NCI-H2196 treated with DMSO at 0.1 percent for 48 hours (cell line): ENCODE results near the gene DAGLB.
"Not testable (repeated sequence)": the region's sequence is repeated elsewhere in the genome, so short reads cannot be mapped to it uniquely, and the experiment has no call there.

Experiments used
- DNase-seq: peaks from one replicate; lab custom pipeline; 2025; ENCODE audit not compliant: unreplicated experiment; lab: John Stamatoyannopoulos, UW

The DAGLB gene

GRCh38 chr7:6447581-6448199 lies at the start of gene DAGLB:
Gene DAGLB, minus strand, starts transcription at chr7:6447954. Its CDS starts 112 bp downstream, at chr7:6447842.
- peak; percentile 83 for DNase-seq

DNA sequence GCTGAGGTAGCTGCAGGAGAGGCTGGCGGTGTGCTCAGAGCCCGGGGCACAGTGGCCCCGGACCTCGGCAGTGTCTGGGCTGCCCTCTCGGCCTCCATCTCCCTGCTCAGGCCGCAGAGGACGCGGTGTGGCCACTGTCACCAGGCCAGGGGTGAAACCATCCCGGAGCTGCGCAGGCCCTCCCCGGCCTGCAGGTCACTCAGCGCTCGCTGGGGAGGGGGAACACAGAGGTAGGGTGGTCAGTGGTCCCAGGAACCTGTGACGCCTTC lies 49.8 kb upstream of the DAGLB start:
- DNase-seq, result no peak

- DNase-seq, result no peak
Observed at GRCh38 chr7:6496842-6497636, 49.3 kb upstream of the DAGLB start.

- DNase-seq, result no peak
Observed at GRCh38 chr7:6495597-6496262, 48.0 kb upstream of the DAGLB start.

- no peak for DNase-seq
Observed at GRCh38 chr7:6494365-6494764, 46.6 kb upstream of the DAGLB start.

DNA sequence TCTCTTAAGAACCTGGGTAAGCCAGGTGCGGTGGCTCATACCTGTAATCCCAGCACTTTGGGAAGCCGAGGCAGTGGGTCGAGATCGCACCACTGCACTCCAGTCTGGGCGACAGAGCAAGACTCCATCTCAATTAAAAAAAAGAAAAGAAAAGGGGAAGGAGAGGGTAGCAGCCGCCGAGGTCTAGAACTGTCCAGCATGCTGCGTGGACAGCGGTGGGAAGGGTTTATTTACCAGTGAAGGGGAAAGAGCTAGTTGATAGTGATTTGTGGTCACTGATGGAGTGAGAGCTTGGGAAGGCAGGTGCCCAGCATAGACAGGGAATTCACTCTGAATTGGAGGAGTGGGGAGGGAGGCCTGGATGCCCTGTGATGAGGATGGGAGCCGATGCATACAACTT lies 43.4 kb upstream of the DAGLB start:
- DNase-seq, result no peak

GRCh38 chr7:6489612-6490011 lies 41.9 kb upstream of the DAGLB start:
- DNase-seq, result no peak

GRCh38 chr7:6487184-6487545 lies 39.4 kb upstream of the DAGLB start:
- no peak for DNase-seq

DNA sequence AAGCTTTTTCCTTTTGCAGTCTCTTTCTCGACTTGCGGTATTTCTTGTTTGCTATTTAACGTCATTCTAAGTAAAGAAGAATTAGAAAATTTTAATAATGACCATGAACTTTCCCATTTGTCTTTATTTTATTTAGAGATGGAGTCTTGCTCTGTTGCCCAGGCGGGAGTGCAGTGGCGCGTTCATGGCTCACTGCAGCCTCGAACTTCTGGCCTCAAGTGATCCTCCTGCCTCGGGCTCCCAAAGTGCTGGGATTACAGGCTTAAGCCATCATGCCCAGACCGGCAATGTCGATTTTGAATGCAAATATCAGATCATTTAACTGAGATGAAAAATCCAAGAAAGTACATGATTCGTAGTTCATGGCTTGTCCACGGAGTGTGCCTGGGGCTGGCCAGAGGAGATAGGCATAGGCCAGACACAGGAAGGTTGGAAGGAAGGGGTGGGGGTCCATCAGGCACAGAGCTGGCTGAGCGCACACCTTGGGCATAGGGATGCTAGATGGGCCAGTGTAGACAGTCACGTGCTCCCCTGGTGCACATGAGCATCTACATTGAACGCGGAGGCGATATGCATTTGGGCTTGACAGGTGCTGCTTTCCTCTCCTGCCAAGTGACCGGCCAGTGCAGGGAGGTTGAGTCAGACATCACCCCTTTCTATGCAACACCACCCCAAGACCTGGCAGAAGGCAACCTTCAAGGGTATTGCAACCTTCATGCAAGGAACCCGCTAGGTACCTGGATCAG lies 38.9 kb upstream of the DAGLB start:
- no peak for DNase-seq

DNA sequence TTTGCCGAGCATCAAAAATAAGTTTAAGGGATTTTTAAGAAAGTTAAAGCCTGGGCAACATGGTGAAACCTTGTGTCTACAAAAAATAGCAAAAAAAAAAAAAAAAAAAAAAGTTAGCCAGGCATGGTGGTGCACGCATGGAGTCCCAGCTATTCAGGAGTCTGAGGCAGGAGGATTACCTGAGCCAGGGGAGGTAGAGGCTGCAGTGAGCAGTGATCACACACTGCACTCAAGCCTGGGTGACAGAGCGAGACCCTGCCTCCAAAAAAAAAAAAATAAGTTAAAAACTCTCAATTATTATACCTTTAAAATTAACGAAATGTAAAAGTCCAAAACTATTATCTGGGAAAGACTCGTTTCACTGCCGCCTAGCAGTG lies 35.0 kb upstream of the DAGLB start:
- no peak for DNase-seq

- DNase-seq, result no peak
Observed at GRCh38 chr7:6482307-6482706, 34.6 kb upstream of the DAGLB start.

- no peak for DNase-seq
Observed at GRCh38 chr7:6481445-6481844, 33.7 kb upstream of the DAGLB start.

DNA sequence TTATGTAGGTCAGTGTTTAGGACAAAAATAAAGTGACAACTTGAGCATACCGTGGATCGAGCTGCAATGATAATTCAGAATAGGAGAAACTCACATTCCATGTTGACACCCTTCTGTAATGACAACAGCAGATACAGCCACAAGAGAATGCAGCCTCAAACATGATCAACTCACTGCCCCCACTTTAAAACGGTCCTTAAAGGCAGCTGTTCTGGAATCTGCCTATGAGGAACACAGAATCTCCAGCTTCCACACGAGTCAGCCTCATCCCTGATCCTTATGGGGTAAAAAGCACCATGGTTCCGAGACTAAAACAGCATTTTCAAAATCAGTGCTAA lies 32.5 kb upstream of the DAGLB start:
- DNase-seq, result no peak

- DNase-seq, result no peak
Observed at GRCh38 chr7:6479067-6479466, 31.3 kb upstream of the DAGLB start.

GRCh38 chr7:6478186-6478585 lies 30.4 kb upstream of the DAGLB start:
- DNase-seq, result no peak

GRCh38 chr7:6477318-6477660 lies 29.5 kb upstream of the DAGLB start:
- DNase-seq, result no peak

GRCh38 chr7:6476596-6477317 lies 29.0 kb upstream of the DAGLB start:
- no peak for DNase-seq

DNA sequence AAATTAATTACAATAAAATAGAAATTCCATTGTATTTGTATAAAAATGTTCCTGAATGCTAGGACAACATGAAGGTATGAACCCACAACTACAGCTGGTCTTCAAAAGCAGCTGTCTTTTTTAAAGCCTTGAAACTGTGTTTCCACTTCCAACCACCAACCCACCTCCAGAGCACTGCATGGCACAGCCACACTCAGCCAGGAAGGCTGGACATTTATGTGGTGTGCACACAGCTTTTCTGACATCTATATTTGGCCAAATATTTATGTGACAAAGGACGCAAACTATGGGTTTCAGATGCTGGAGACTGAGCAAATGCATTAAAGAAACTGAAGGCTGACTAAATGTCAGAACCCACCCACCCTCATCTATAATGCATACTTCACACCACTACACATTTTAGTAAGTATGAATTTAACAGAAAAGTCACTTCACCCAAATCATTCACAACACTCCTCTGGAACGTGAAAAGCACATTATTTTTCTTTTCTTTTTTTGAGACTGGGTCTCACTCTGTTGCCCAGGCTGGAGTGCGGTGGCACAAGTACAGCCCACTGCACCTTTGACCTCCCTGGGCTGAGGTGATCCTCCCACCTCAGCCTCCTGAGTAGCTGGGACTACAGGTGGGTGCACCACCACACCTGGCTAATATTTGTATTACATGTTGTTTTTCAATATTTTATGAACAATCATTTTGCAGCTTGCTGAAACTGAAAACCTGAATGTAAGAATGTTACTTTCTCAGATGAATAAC lies 27.9 kb upstream of the DAGLB start:
- no peak for DNase-seq

DNA sequence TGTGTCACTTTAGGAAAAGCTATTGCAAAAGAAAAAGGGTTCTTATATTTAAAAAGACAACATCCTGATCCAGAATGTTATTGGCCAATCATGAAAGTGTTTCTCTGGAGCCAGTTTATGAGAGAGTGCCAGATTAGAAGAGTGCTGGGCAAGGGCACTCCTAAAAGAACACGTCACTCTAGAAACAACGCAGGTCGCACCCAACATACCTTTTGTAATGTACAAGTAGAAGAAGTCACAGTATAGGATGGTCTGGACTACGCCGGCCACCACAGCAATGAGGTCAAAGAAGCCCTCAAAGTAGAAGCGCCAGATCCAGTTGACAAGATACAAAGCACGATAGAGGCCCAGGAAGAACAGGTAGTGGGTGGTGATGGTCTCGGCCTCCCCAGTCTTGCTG lies 18.1 kb upstream of the DAGLB start:
- no peak for DNase-seq

DNA sequence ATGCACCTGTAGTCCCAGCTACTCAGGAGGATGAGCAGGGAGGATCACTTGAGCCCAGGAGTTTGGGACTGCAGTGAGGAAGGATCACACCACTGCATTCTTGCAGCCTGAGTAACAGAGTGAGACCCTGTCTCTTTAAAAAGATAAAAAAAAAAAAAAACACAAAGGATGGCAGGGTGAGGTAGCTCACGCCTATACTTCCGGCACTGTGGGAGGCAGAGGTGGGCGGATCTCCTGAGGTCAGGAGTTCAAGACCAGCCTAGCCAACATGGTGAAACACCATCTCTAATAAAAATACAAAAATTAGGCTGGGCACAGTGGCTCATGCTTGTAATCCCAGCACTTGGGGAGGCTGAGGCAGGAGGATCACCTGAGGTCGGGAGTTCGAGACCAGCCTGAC lies 15.9 kb upstream of the DAGLB start:
- not testable (repeated sequence) for DNase-seq
